Neural progenitor cell (in vitro differentiated cells): Measurements from ENCODE around the gene MICAL2. TPM values are rescaled to one million over a fixed set of nuclear protein-coding genes. Genes with fewer than 3 reads are reported as not detected.

Source experiments
- DNase-seq: peaks from one replicate; pipeline ENCODE4 v3.0.0-alpha.2; 2016; ENCODE audit warnings: low spot score
- H2AFZ ChIP-seq: fragments of 200-600 bp; sonication (generic); replicated peaks from 2 replicates; pipeline ENCODE4 v1.6.1; 2016; ENCODE audit warnings: antibody characterized with exemption
- H3F3A ChIP-seq: fragments of 200-600 bp; sonication (generic); 2 replicates; pipeline ENCODE4 v1.6.1; 2016; ENCODE audit warnings: antibody characterized with exemption, low read depth
- H3K27ac ChIP-seq: fragments of 200-600 bp; sonication (generic); 2 replicates; pipeline ENCODE4 v1.5.1; 2016; ENCODE audit warnings: mild to moderate bottlenecking
- H3K27me3 ChIP-seq: fragments of 200-600 bp; sonication (generic); 2 replicates; pipeline ENCODE4 v1.6.1; 2016; ENCODE audit warnings: mild to moderate bottlenecking, moderate library complexity
- H3K36me3 ChIP-seq: fragments of 200-600 bp; sonication (generic); 2 replicates; pipeline ENCODE4 v1.5.1; 2016
- H3K4me1 ChIP-seq: fragments of 200-600 bp; sonication (generic); 2 replicates; pipeline ENCODE4 v1.6.1; 2016; ENCODE audit warnings: mixed run types
- H3K4me2 ChIP-seq: fragments of 200-600 bp; sonication (generic); 2 replicates; pipeline ENCODE4 v1.6.1; 2016
- H3K4me3 ChIP-seq: fragments of 200-600 bp; sonication (generic); 2 replicates; pipeline ENCODE4 v1.5.1; 2016
- H3K79me2 ChIP-seq: fragments of 200-600 bp; sonication (generic); 2 replicates; pipeline ENCODE4 v1.6.1; 2016; ENCODE audit warnings: low read depth
- H3K9ac ChIP-seq: fragments of 200-600 bp; sonication (generic); 2 replicates; pipeline ENCODE4 v1.6.1; 2016
- H3K9me3 ChIP-seq: fragments of 200-600 bp; sonication (generic); 2 replicates; pipeline ENCODE4 v1.5.1; 2016; ENCODE audit warnings: low read depth
- H4K20me1 ChIP-seq: fragments of 200-600 bp; sonication (generic); 2 replicates; pipeline ENCODE4 v1.6.1; 2016; ENCODE audit warnings: low read depth
- H3K27ac Mint-ChIP-seq: 3 replicates; pipeline ENCODE4 v1.8.0; 2021; ENCODE audit warnings: mixed read lengths
- H3K27me3 Mint-ChIP-seq: 2 replicates; pipeline ENCODE4 v1.8.0; 2022; ENCODE audit warnings: low read depth, mild to moderate bottlenecking, inconsistent platforms, moderate library complexity, mixed read lengths; ENCODE audit not compliant: insufficient read depth
- H3K36me3 Mint-ChIP-seq: 3 replicates; pipeline ENCODE4 v1.8.0; 2021; ENCODE audit warnings: mixed read lengths
- H3K4me1 Mint-ChIP-seq: 3 replicates; pipeline ENCODE4 v1.8.0; 2021; ENCODE audit warnings: mixed read lengths
- H3K4me3 Mint-ChIP-seq: 3 replicates; pipeline ENCODE4 v1.8.0; 2021; ENCODE audit warnings: mild to moderate bottlenecking, moderate library complexity, mixed read lengths
- H3K9me3 Mint-ChIP-seq: 3 replicates; pipeline ENCODE4 v1.8.0; 2020; ENCODE audit warnings: mixed read lengths
- EZH2 ChIP-seq: fragments of 200-600 bp; sonication (generic); IDR thresholded peaks from 2 replicates; pipeline ENCODE4 v1.6.1; 2017; ENCODE audit warnings: antibody characterized with exemption, mild to moderate bottlenecking, moderate library complexity
- EZH2phosphoT487 ChIP-seq: fragments of 200-600 bp; sonication (generic); IDR thresholded peaks from 2 replicates; pipeline ENCODE4 v1.6.1; 2017; ENCODE audit warnings: antibody characterized with exemption
- total RNA-seq: library from RNA; depleted of rRNA; stranded (reverse); fragments of >200 nt; gene quantifications from 2 replicates; pipeline ENCODE4 v1.2.3, GENCODE V29; 2015; ENCODE audit warnings: low replicate concordance
- TF ChIP-seq, protein P1 (sequence below): fragments of 200-600 bp; sonication (generic); IDR thresholded peaks from 2 replicates; pipeline ENCODE4 v1.5.1; 2017; ENCODE audit warnings: antibody characterized with exemption, mild to moderate bottlenecking

MICAL2 gene
- total RNA-seq, 1 donor from 2014 or later = 0.60 TPM

DNA sequence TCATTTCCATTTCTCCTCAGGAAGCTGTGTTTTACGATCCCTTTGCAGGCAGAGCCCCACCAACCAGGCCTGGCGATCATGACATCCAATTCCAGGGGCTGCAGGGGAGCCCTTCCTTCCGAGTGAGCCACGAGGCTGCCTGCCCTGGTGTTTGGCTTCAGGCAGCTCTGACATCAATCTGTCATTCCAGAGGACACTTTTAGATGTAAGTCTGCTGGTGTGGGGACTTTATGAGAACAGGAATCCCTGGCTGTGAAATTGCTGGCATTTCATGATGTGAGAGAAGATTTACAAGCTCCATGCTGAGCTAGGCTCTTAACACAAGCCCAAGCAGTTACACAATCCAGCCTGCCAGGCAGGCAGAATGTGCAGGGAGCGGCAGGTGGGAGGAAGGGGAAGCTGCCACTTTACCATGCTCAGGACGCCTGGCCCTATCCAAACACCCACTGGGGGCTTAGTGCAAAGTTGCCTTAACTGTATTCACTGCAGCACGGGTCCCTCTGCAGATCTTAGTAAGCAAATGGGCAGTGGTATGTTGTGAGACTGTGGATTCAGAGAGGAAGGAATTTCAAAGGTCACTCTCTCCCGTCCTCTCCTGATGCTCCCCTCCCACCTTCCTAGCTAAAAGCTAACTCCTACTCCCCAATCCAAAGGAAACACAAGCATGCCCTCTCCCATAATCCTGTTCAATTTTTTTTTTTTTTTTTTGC lies 43.4 kb upstream of the MICAL2 start:
- H3K4me3 Mint-ChIP-seq = peak overlapping the region; percentile 37
- H3K9me3 Mint-ChIP-seq = peaks cover 4% of the 10 kb centered on the region
- H3K27me3 Mint-ChIP-seq = peaks cover 10% of the 10 kb centered on the region
- Histone ChIP-seq H4K20me1 (no peaks in the 10 kb centered on the region), H3K9me3 (no peaks in the 10 kb centered on the region), H3K4me2 (peak overlapping the region; percentile 57), H3K9ac (no peak overlapping the region), H3K27ac (no peak overlapping the region), H3K79me2 (no peaks in the 10 kb centered on the region), H3K27me3 (no peaks in the 10 kb centered on the region), H3K4me3 (no peak overlapping the region), H3F3A (peaks cover 17% of the 10 kb centered on the region), H3K4me1 (peaks cover 21% of the 10 kb centered on the region), H3K36me3 (no peaks in the 10 kb centered on the region), H2AFZ (peak overlapping the region; percentile 99)
- H3K4me1 Mint-ChIP-seq = peaks cover 30% of the 10 kb centered on the region
- H3K36me3 Mint-ChIP-seq = no peaks in the 10 kb centered on the region
- DNase-seq = peak; percentile 48
- H3K27ac Mint-ChIP-seq = peak overlapping the region; percentile 90
- TF ChIP-seq EZH2phosphoT487 (no peak), EZH2 (no peak)
- TF ChIP-seq, protein P1, sequence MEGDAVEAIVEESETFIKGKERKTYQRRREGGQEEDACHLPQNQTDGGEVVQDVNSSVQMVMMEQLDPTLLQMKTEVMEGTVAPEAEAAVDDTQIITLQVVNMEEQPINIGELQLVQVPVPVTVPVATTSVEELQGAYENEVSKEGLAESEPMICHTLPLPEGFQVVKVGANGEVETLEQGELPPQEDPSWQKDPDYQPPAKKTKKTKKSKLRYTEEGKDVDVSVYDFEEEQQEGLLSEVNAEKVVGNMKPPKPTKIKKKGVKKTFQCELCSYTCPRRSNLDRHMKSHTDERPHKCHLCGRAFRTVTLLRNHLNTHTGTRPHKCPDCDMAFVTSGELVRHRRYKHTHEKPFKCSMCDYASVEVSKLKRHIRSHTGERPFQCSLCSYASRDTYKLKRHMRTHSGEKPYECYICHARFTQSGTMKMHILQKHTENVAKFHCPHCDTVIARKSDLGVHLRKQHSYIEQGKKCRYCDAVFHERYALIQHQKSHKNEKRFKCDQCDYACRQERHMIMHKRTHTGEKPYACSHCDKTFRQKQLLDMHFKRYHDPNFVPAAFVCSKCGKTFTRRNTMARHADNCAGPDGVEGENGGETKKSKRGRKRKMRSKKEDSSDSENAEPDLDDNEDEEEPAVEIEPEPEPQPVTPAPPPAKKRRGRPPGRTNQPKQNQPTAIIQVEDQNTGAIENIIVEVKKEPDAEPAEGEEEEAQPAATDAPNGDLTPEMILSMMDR = no peak

DNA sequence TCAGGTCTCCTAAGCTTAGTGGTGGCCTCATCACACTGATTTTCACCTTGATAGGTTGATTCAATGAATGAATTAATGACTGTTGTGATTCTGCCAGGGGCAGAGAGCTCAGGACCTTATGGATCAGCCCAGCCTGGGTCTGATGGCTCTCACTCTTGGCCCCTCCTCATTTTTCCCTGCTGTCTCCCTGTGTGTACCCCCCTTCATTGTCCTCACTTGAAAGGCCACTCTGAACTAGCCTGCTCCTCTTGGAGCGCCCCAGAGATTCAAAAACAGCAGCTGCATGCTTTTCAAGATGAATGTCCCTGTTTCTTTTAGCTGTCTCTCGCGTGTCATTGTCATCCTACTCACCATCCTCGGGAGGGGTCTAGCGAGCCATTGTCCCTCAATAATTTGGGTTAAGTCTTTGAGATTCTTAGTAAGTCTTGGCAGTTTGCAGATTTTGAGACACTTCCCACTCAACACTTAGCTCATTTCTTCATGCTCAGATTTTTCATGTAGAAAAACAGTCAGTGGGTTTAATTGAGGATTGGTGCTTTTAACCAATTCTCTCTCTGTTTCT lies 42.5 kb upstream of the MICAL2 start:
- DNase-seq = peak; percentile 40
- Mint-ChIP-seq H3K9me3 (peaks cover 4% of the 10 kb centered on the region), H3K27ac (peak overlapping the region; percentile 89), H3K4me1 (peaks cover 30% of the 10 kb centered on the region), H3K27me3 (peaks cover 10% of the 10 kb centered on the region), H3K4me3 (no peak overlapping the region), H3K36me3 (no peaks in the 10 kb centered on the region)
- Histone ChIP-seq H3K4me2 (peak overlapping the region; percentile 57), H3K4me1 (peaks cover 21% of the 10 kb centered on the region), H3K79me2 (no peaks in the 10 kb centered on the region), H3K4me3 (no peak overlapping the region), H3K27ac (no peak overlapping the region), H4K20me1 (no peaks in the 10 kb centered on the region), H3K9ac (no peak overlapping the region), H3K9me3 (no peaks in the 10 kb centered on the region), H2AFZ (peak overlapping the region; percentile 26), H3K27me3 (no peaks in the 10 kb centered on the region), H3F3A (peaks cover 17% of the 10 kb centered on the region), H3K36me3 (no peaks in the 10 kb centered on the region)
- TF ChIP-seq EZH2 (no peak), EZH2phosphoT487 (no peak)
- TF ChIP-seq, protein P1 = no peak

DNA sequence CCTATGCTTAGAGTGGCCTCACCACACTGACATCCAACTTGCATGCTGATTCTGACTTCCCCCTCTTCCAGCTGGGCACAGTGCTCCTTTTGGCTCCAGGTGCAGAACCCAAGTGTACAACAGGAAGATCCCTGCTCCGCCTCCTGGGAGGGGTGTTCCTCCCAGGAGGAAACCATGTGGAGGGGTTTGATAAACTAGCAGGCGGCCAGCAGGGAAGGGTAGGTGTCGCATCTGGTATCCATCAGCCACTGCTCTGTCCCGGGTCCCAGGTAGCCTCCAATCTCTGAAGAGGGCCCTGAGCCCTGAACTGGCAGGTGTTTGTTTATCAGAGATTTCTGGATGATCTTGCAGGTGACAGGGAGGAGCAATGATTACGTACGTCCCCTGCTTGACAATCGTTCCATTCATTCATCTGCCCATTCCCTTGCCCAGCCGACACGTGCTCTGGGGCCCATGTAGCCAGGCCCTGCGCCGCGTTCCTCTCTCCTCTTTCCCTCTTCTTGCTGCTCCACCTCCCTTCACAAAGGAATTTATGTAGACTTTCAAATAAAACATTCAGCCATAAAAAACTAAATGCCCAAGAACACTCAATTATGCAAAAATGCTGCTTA lies 41.2 kb upstream of the MICAL2 start:
- no peaks in the 10 kb centered on the region for H4K20me1 ChIP-seq
- peaks cover 21% of the 10 kb centered on the region for H3K4me1 ChIP-seq
- H3K4me3 ChIP-seq = no peak overlapping the region
- no peaks in the 10 kb centered on the region for H3K36me3 ChIP-seq
- H3K27me3 ChIP-seq = no peaks in the 10 kb centered on the region
- no peak overlapping the region for H3K4me2 ChIP-seq
- Mint-ChIP-seq H3K4me1 (peaks cover 30% of the 10 kb centered on the region), H3K4me3 (no peak overlapping the region), H3K9me3 (peaks cover 4% of the 10 kb centered on the region), H3K36me3 (no peaks in the 10 kb centered on the region), H3K27ac (no peak overlapping the region), H3K27me3 (peaks cover 10% of the 10 kb centered on the region)
- no peaks in the 10 kb centered on the region for H3K9me3 ChIP-seq
- no peaks in the 10 kb centered on the region for H3K79me2 ChIP-seq
- peaks cover 17% of the 10 kb centered on the region for H3F3A ChIP-seq
- no peak overlapping the region for H3K9ac ChIP-seq
- TF ChIP-seq EZH2phosphoT487 (no peak), EZH2 (no peak)
- TF ChIP-seq, protein P1 = no peak
- no peak overlapping the region for H2AFZ ChIP-seq
- no peak overlapping the region for H3K27ac ChIP-seq
- no peak for DNase-seq
